ENCODE data around the gene TAF5L. TPM values are rescaled to one million over a fixed set of nuclear protein-coding genes. Genes with fewer than 3 reads are reported as not detected.

The TAF5L gene
- total RNA-seq, 1 experiment from 2014 or later: 16.4 TPM

GRCh38 chr1:229655781-229656180, 29.9 kb upstream of the TAF5L start:
- no peak overlapping the region for H3K4me3 ChIP-seq
- H3K4me1 ChIP-seq (replicated peaks; ENCODE audit: insufficient read depth): no peaks in the 10 kb centered on the region
- H3K27me3 ChIP-seq (ENCODE audit: insufficient read depth, low read depth): no peaks in the 10 kb centered on the region
- H3K9me3 ChIP-seq (ENCODE audit: insufficient read depth, low read depth): no peaks in the 10 kb centered on the region
- H3K9me2 ChIP-seq (ENCODE audit: insufficient read depth): no peaks in the 10 kb centered on the region
- no peak for TF ChIP-seq CTCF (conservative IDR thresholded peaks at IDR 0.05)
- no peak for TF ChIP-seq EZH2 (IDR thresholded peaks at IDR 0.05; ENCODE audit: low read depth)
- ChIA-PET CTCF (no interaction called here), POLR2A (ENCODE audit: unreplicated experiment) (no interaction called here)
- BruUV-seq (replicated peaks): no TSS peak
- no peak for DNase-seq
- no peaks in the 10 kb centered on the region for H3K79me2 ChIP-seq (ENCODE audit: low read depth)
- no peak overlapping the region for H2AFZ ChIP-seq
- intact Hi-C loops (cut with micrococcal nuclease; ENCODE audit: unreplicated experiment): no loop called here
- H3K4me2 ChIP-seq: no peak overlapping the region
- H3F3A ChIP-seq (ENCODE audit: insufficient read depth, low read depth): no peaks in the 10 kb centered on the region
- no peaks in the 10 kb centered on the region for H3K36me3 ChIP-seq (ENCODE audit: low read depth)
- no peak overlapping the region for H3K27ac ChIP-seq
- no peaks in the 10 kb centered on the region for H4K20me1 ChIP-seq (ENCODE audit: insufficient read depth)

GRCh38 chr1:229653420-229653819, 27.5 kb upstream of the TAF5L start:
- H3K9me2 ChIP-seq (ENCODE audit: insufficient read depth): no peaks in the 10 kb centered on the region
- H2AFZ ChIP-seq: no peak overlapping the region
- H3K9me3 ChIP-seq (ENCODE audit: insufficient read depth, low read depth): no peaks in the 10 kb centered on the region
- H4K20me1 ChIP-seq (ENCODE audit: insufficient read depth): peaks cover 8% of the 10 kb centered on the region; the same call in 1 of the 2 replicates
- H3K36me3 ChIP-seq (ENCODE audit: low read depth): 0 out of 2 replicates have a peak, but pooled peaks cover 15% of the 10 kb centered on the region
- CTCF ChIA-PET: no interaction called here
- no peaks in the 10 kb centered on the region for H3K79me2 ChIP-seq (ENCODE audit: low read depth)
- intact Hi-C loops (cut with micrococcal nuclease; ENCODE audit: unreplicated experiment): no loop called here
- H3K4me2 ChIP-seq: no peak overlapping the region
- no peak overlapping the region for H3K4me3 ChIP-seq
- H3K27ac ChIP-seq: no peak overlapping the region
- DNase-seq: no peak
- no TSS peak for BruUV-seq (replicated peaks)
- no peaks in the 10 kb centered on the region for H3K27me3 ChIP-seq (ENCODE audit: insufficient read depth, low read depth)
- POLR2A ChIA-PET (ENCODE audit: unreplicated experiment): no interaction called here
- no peaks in the 10 kb centered on the region for H3F3A ChIP-seq (ENCODE audit: insufficient read depth, low read depth)
- TF ChIP-seq CTCF (conservative IDR thresholded peaks at IDR 0.05) (no peak), EZH2 (IDR thresholded peaks at IDR 0.05; ENCODE audit: low read depth) (no peak)
- no peaks in the 10 kb centered on the region for H3K4me1 ChIP-seq (replicated peaks; ENCODE audit: insufficient read depth)

- H4K20me1 ChIP-seq (ENCODE audit: insufficient read depth): peaks cover 8% of the 10 kb centered on the region; the same call in 1 of the 2 replicates
- intact Hi-C loops (cut with micrococcal nuclease; ENCODE audit: unreplicated experiment): no loop called here
- no peak overlapping the region for H3K4me2 ChIP-seq
- no peaks in the 10 kb centered on the region for H3K9me3 ChIP-seq (ENCODE audit: insufficient read depth, low read depth)
- no peaks in the 10 kb centered on the region for H3K4me1 ChIP-seq (replicated peaks; ENCODE audit: insufficient read depth)
- TF ChIP-seq CTCF (conservative IDR thresholded peaks at IDR 0.05) (no peak), EZH2 (IDR thresholded peaks at IDR 0.05; ENCODE audit: low read depth) (no peak)
- CTCF ChIA-PET: interaction anchor here (0.5 kb wide), 1 partner anchor 92 kb away, joined by 6 read pairs; no protein-coding TSS in a partner anchor
- POLR2A ChIA-PET (ENCODE audit: unreplicated experiment): no interaction called here
- H3F3A ChIP-seq (ENCODE audit: insufficient read depth, low read depth): no peaks in the 10 kb centered on the region
- H3K9me2 ChIP-seq (ENCODE audit: insufficient read depth): no peaks in the 10 kb centered on the region
- BruUV-seq (replicated peaks): no TSS peak
- H3K27ac ChIP-seq: no peak overlapping the region
- H3K4me3 ChIP-seq: no peak overlapping the region
- H2AFZ ChIP-seq: no peak overlapping the region
- no peaks in the 10 kb centered on the region for H3K79me2 ChIP-seq (ENCODE audit: low read depth)
- H3K27me3 ChIP-seq (ENCODE audit: insufficient read depth, low read depth): no peaks in the 10 kb centered on the region
- 0 out of 2 replicates have a peak, but pooled peaks cover 24% of the 10 kb centered on the region for H3K36me3 ChIP-seq (ENCODE audit: low read depth)
- no peak for DNase-seq
Observed at GRCh38 chr1:229651546-229651945, 25.6 kb upstream of the TAF5L start.

All from PC-9 (cell line).